GM12878 (cell line): ENCODE results near the gene ACTMAP. TPM values are rescaled to one million over a fixed set of nuclear protein-coding genes. Genes with fewer than 3 reads are reported as not detected.

Experiments
- BACH1 ChIP-seq: fragments of 450-650 bp; IDR thresholded peaks from 2 replicates; pipeline ENCODE4 v1.6.1; 2017; ENCODE audit warnings: mild to moderate bottlenecking, borderline replicate concordance
- CEBPB ChIP-seq, 2 experiments: fragments of 150-350 bp in 1 of 2; IDR thresholded peaks; 2 replicates each; pipeline ENCODE4 v1.6.1; 2012 to 2014; ENCODE audit warnings: low read depth in 2 of 2, low read length in 2 of 2, borderline replicate concordance in 1 of 2, inconsistent platforms in 1 of 2
- CTCF ChIP-seq, 3 experiments: IDR thresholded peaks in 2 of 3; conservative IDR thresholded peaks in 1 of 3; 2 replicates each; pipeline ENCODE4 v1.5.1; 2011; ENCODE audit warnings: low read depth in 3 of 3, low read length in 3 of 3, mild to moderate bottlenecking in 3 of 3, control low read depth in 2 of 3, moderate library complexity in 2 of 3, inconsistent platforms in 1 of 3, mixed read lengths in 1 of 3; ENCODE audit not compliant: control insufficient read depth in 2 of 3, insufficient read depth in 1 of 3; ENCODE audit errors: extremely low read depth in 1 of 3
- DPF2 ChIP-seq: fragments of 450-650 bp; IDR thresholded peaks from 2 replicates; pipeline ENCODE4 v1.6.1; 2017; ENCODE audit warnings: mild to moderate bottlenecking
- ESRRA ChIP-seq: IDR thresholded peaks from 2 replicates; pipeline ENCODE4 v1.6.1; 2012; ENCODE audit warnings: mild to moderate bottlenecking, low read length, improper control_type of control experiment
- JUNB ChIP-seq: IDR thresholded peaks from 2 replicates; pipeline ENCODE4 v1.6.1; 2016; ENCODE audit warnings: antibody characterized with exemption, mild to moderate bottlenecking
- MEF2B ChIP-seq: fragments of 450-650 bp; IDR thresholded peaks from 2 replicates; pipeline ENCODE4 v1.6.1; 2018; ENCODE audit warnings: mild to moderate bottlenecking, moderate library complexity; ENCODE audit not compliant: partially characterized antibody, poor library complexity, severe bottlenecking
- MTA2 ChIP-seq: fragments of 450-650 bp; IDR thresholded peaks from 2 replicates; pipeline ENCODE4 v1.6.1; 2016; ENCODE audit warnings: low read depth, mild to moderate bottlenecking, moderate library complexity
- MTA3 ChIP-seq: IDR thresholded peaks from 2 replicates; pipeline ENCODE4 v1.6.1; 2012; ENCODE audit warnings: low read length, inconsistent platforms, borderline replicate concordance
- MYC ChIP-seq: IDR thresholded peaks from 2 replicates; pipeline ENCODE4 v1.6.1; 2011; ENCODE audit warnings: mild to moderate bottlenecking, low read length, moderate library complexity, inconsistent platforms; ENCODE audit not compliant: insufficient read depth, insufficient replicate concordance, insufficient read length, severe bottlenecking
- NR2C1 ChIP-seq: fragments of 450-650 bp; IDR thresholded peaks from 2 replicates; pipeline ENCODE4 v1.6.1; 2017; ENCODE audit warnings: antibody characterized with exemption, mild to moderate bottlenecking, moderate library complexity
- NR2C2 ChIP-seq: IDR thresholded peaks from 2 replicates; pipeline ENCODE4 v1.6.1; 2011; ENCODE audit warnings: borderline replicate concordance, low read depth; ENCODE audit not compliant: control insufficient read depth, insufficient read length
- PML ChIP-seq: IDR thresholded peaks from 2 replicates; pipeline ENCODE4 v1.6.1; 2012; ENCODE audit warnings: low read length, inconsistent platforms
- POLR2A ChIP-seq: IDR thresholded peaks from 2 replicates; pipeline ENCODE4 v1.6.1; 2011; ENCODE audit warnings: low read depth, mild to moderate bottlenecking, low read length
- POU2F2 ChIP-seq: IDR thresholded peaks from 3 replicates; pipeline ENCODE4 v1.6.1; 2011; ENCODE audit warnings: low read depth, mild to moderate bottlenecking, low read length, borderline replicate concordance
- RAD51 ChIP-seq: fragments of 450-650 bp; IDR thresholded peaks from 2 replicates; pipeline ENCODE4 v1.6.1; 2016; ENCODE audit warnings: moderate library complexity, mild to moderate bottlenecking, inconsistent platforms
- REST ChIP-seq: IDR thresholded peaks from 2 replicates; pipeline ENCODE4 v1.6.1; 2012; ENCODE audit warnings: mild to moderate bottlenecking, low read depth, low read length
- SIN3A ChIP-seq: IDR thresholded peaks from 2 replicates; pipeline ENCODE4 v1.6.1; 2012; ENCODE audit warnings: low read depth, low read length, improper control_type of control experiment
- SP1 ChIP-seq: IDR thresholded peaks from one replicate; pipeline ENCODE4 v1.6.1; 2011; ENCODE audit warnings: low read depth, low read length
- SPI1 ChIP-seq: IDR thresholded peaks from 2 replicates; pipeline ENCODE4 v1.6.1; 2011; ENCODE audit warnings: low read depth, mild to moderate bottlenecking, low read length, moderate library complexity, borderline replicate concordance; ENCODE audit not compliant: insufficient read depth
- SREBF1 ChIP-seq: IDR thresholded peaks from 2 replicates; pipeline ENCODE4 v1.6.1; 2012; ENCODE audit warnings: mild to moderate bottlenecking, low read length
- SUPT20H ChIP-seq: IDR thresholded peaks from 2 replicates; pipeline ENCODE4 v1.6.1; 2011; ENCODE audit warnings: low read depth, mild to moderate bottlenecking, low read length, moderate library complexity, borderline replicate concordance; ENCODE audit not compliant: control insufficient read depth
- SUZ12 ChIP-seq: fragments of 200-600 bp; sonication (generic); IDR thresholded peaks from one replicate; pipeline ENCODE4 v1.6.1; 2018; ENCODE audit warnings: antibody characterized with exemption, mild to moderate bottlenecking; ENCODE audit not compliant: unreplicated experiment
- polyA plus RNA-seq, 11 experiments: library from polyadenylated mRNA; depleted of rRNA in 4 of 11; unstranded in 6 of 11; stranded (reverse) in 5 of 11; fragments of >200 nt; fragmentation: Nextera tagmentation in 4 of 11; fragmentation: Illumina TruSeq in 1 of 11; extraction: Ambion mirVana in 4 of 11; extraction: Trizol in 1 of 11; gene quantifications; 1 replicate in 1 of 11; 2 replicates in 10 of 11; pipeline versions ENCODE4 v1.2.1 to v1.2.3, GENCODE V29; 2011 to 2016; ENCODE audit warnings: inconsistent platforms in 2 of 11, missing spikeins in 2 of 11, low read depth in 1 of 11
- total RNA-seq, 4 experiments: library from RNA; depleted of rRNA in 3 of 4; stranded (reverse); fragments of >200 nt in 3 of 4; fragmentation: Illumina TruSeq in 1 of 4; extraction: Trizol in 1 of 4; gene quantifications; 2 replicates each; pipeline versions ENCODE4 v1.2.1 to v1.2.3, GENCODE V29; 2013 to 2021

Gene ACTMAP
- total and polyA plus RNA-seq, 10 of the 15 experiments (the other 5 are each of a cell fraction or from before 2014, with no cell fraction given): 3.0 to 26.2 (median 11.1) TPM

- no peak for TF ChIP-seq CTCF (IDR thresholded peaks at IDR 0.05 in 2 of 3, conservative IDR thresholded peaks at IDR 0.05 in 1 of 3; ENCODE audit: control insufficient read depth in 2 of 3, extremely low read depth in 1 of 3, insufficient read depth in 1 of 3, low read depth in 3 of 3, low read length in 3 of 3)
- 0 out of 2 replicates have a peak, but pooled peaks have one; percentile 24 for TF ChIP-seq SIN3A
- no peak for TF ChIP-seq REST
- TF ChIP-seq SREBF1: no peak
- TF ChIP-seq MTA2: no peak
- no peak for TF ChIP-seq NR2C1
- no peak for TF ChIP-seq NR2C2
- no peak for TF ChIP-seq MYC
- TF ChIP-seq BACH1: no peak
- TF ChIP-seq SPI1: no peak
- no peak for TF ChIP-seq RAD51
- TF ChIP-seq POU2F2: 0 out of 3 replicates have a peak, but pooled peaks have one; percentile 25
- TF ChIP-seq SUPT20H: no peak
- peak; percentile 92 for TF ChIP-seq SP1
- no peak for TF ChIP-seq MEF2B
- TF ChIP-seq JUNB: no peak
- TF ChIP-seq PML: no peak
- TF ChIP-seq POLR2A: no peak
- TF ChIP-seq MTA3: no peak
- TF ChIP-seq DPF2: peak; percentile 96
- TF ChIP-seq SUZ12: no peak
- TF ChIP-seq ESRRA: no peak
- TF ChIP-seq CEBPB (IDR thresholded peaks at IDR 0.05; ENCODE audit: borderline replicate concordance in 1 of 2, low read depth in 2 of 2, low read length in 2 of 2): no peak
Measured at GRCh38 chr19:40714441-40715299, 35.6 kb downstream of the ACTMAP start (continued).
